Right lobe of liver (tissue), 6 donors: ENCODE data around the gene CEMP1. TPM values are rescaled to one million over a fixed set of nuclear protein-coding genes. Genes with fewer than 3 reads are reported as not detected.
"Not testable (repeated sequence)": the region's sequence is repeated elsewhere in the genome, so short reads cannot be mapped to it uniquely, and the experiment has no call there.

Source experiments
- ATAC-seq, 4 donors: fragments of 200-7000 bp; cut with Tn5 transposase; one replicate each; pipeline ENCODE4 v1.9.1; 2020; ENCODE audit warnings: mild to moderate bottlenecking in 4 of 4, moderate library complexity in 4 of 4
- DNase-seq, 3 donors: peaks; one replicate each; pipeline ENCODE4 v3.0.0-alpha.2; 2020
- H3K27ac ChIP-seq, 3 donors: fragments of 200-600 bp; one replicate each; pipeline ENCODE4 v1.8.0; 2022
- H3K27me3 ChIP-seq, 2 donors: fragments of 200-600 bp; one replicate each; pipeline ENCODE4 v1.8.0; 2022
- H3K36me3 ChIP-seq, 4 donors: fragments of 200-600 bp; sonication (generic) in 1 of 4; one replicate each; pipeline versions ENCODE4 v1.5.1 to v1.8.0; 2017 to 2022; ENCODE audit warnings: control low read depth in 1 of 4
- H3K4me1 ChIP-seq, 4 donors: fragments of 200-600 bp; sonication (generic) in 1 of 4; one replicate each; pipeline versions ENCODE4 v1.5.1 to v1.8.0; 2017 to 2022; ENCODE audit warnings: control low read depth in 1 of 4
- H3K4me3 ChIP-seq, 3 donors: fragments of 200-600 bp; one replicate each; pipeline ENCODE4 v1.8.0; 2022
- H3K9me3 ChIP-seq, 4 donors: fragments of 200-600 bp; sonication (generic) in 1 of 4; one replicate each; pipeline versions ENCODE4 v1.5.1 to v1.8.0; 2017 to 2022; ENCODE audit warnings: control low read depth in 1 of 4
- POLR2A ChIP-seq: fragments of 450-650 bp; IDR thresholded peaks from one replicate; pipeline ENCODE4 v1.6.1; 2017; ENCODE audit warnings: antibody characterized with exemption, mild to moderate bottlenecking
- WGBS: methylation state at CpG from one replicate; pipeline ENCODE4 v1.1.6; 2018; ENCODE audit warnings: low coverage, low lambda C conversion rate; ENCODE audit not compliant: insufficient coverage; ENCODE audit errors: missing lambda C conversion rate; 5-methylcytosine and 5-hydroxymethylcytosine counted together
- intact Hi-C, 2 donors: fragments of 100-400 bp; cut with DNase I; formaldehyde crosslinking; loops; one replicate each; pipeline versions ENCODE4 v1.11.2 to v1.14.1; 2022
- total RNA-seq, 6 experiments: library from RNA; depleted of rRNA in 2 of 6; stranded (reverse); fragments of >200 nt in 2 of 6; fragmentation: NEBNext Ultra II Directional in 3 of 6; extraction: Animal tissue kit (Norgen Biotek cat#: 25700) in 3 of 6; gene quantifications; one replicate each; pipeline versions ENCODE4 v1.1.0 to v1.2.4, GENCODE V29; 2016 to 2023
- TF ChIP-seq, protein P1 (sequence below), 4 donors: fragments of 200-600 bp in 3 of 4; fragments of 450-650 bp in 1 of 4; IDR thresholded peaks; one replicate each; pipeline versions ENCODE4 v1.5.1 to v1.8.0; 2016 to 2022; ENCODE audit warnings: antibody characterized with exemption in 4 of 4, mild to moderate bottlenecking in 2 of 4
- donor health status: DM: no; HTN: yes; CAD: no.
- donor health status: DM: no; HTN: no; CAD: no.
- donor health status: DM: no; HTN: no; CAD: no.
- donor health status: DM: no; HTN: yes; CAD: no.
- donor health status: DM: no; HTN: yes; CAD: no.

Gene CEMP1
- total RNA-seq, 6 experiments from 2014 or later = 0.22 to 0.29 TPM; not detected in 4

DNA sequence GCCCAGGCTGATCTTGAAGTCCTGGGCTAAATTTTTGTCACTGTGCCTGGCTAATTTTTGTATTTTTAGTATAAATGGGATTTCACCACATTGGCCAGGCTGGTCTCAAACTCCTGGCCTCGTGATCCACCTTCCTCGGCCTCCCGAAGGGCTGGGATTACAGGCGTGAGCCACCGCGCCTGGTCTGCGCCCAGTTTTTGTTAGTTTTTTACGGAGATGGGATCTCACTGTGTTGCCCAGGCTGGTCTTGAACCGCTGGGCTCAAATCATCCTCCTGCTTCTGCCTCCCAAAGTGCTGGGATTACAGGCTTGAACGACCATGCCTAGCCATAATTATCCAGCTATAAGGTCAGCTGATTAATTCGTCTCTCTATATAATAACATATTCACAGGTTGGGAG is 2.7 kb upstream of the CEMP1 start:
- TF ChIP-seq, protein P1, sequence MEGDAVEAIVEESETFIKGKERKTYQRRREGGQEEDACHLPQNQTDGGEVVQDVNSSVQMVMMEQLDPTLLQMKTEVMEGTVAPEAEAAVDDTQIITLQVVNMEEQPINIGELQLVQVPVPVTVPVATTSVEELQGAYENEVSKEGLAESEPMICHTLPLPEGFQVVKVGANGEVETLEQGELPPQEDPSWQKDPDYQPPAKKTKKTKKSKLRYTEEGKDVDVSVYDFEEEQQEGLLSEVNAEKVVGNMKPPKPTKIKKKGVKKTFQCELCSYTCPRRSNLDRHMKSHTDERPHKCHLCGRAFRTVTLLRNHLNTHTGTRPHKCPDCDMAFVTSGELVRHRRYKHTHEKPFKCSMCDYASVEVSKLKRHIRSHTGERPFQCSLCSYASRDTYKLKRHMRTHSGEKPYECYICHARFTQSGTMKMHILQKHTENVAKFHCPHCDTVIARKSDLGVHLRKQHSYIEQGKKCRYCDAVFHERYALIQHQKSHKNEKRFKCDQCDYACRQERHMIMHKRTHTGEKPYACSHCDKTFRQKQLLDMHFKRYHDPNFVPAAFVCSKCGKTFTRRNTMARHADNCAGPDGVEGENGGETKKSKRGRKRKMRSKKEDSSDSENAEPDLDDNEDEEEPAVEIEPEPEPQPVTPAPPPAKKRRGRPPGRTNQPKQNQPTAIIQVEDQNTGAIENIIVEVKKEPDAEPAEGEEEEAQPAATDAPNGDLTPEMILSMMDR (IDR thresholded peaks at IDR 0.05) = no peak
- no peak for TF ChIP-seq POLR2A
- intact Hi-C loops = no loop called here
- WGBS = 88% methylated on average over 6 of the region's 11 CpGs

DNA sequence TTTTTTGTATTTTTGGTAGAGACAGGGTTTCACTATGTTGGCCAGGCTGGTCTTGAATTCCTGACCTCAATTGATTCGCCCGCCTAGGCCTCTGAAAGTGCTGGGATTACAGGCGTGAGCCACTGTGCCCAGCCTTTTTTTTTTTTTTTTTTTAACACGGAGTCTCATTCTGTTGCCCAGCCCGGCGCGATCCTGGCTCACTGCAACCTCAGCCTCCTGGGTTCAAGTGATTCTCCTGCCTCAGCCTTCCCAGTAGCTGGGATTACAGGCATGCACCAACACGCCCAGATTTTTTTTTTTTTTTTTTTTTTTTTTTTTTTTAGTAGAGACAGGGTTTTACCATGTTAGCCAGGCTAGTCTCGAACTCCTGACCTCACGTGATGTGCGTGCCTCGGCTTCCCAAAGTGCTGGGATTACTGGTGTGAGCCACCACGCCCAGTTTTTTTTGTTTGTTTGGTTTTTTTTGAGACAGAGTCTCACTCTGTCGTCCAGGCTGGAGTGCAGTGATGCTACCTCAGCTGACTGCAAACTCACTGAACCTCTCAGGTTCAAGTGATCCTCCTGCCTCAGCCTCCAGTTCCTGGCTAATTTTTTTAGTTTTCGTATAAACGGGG is 2.0 kb upstream of the CEMP1 start:
- Histone ChIP-seq H3K4me3 (peak overlapping the region; percentile 40 to 61 (median 52)), H3K4me1 (peaks cover 0 to 14% (median 0%) of the 10 kb centered on the region in 4 donors), H3K27ac (peak overlapping the region; percentile 92 to 99 (median 93))
- ATAC-seq, H3K9me3 ChIP-seq, H3K36me3 ChIP-seq, H3K27me3 ChIP-seq, intact Hi-C loops: not testable (repeated sequence)
- DNase-seq = peak in 1 of 3 donors; percentile 45
- 3% methylated on average over 6 of the region's 16 CpGs for WGBS

More for the DNA sequence above, 2.7 kb upstream of the CEMP1 start:
- Histone ChIP-seq H3K9me3 (no peaks in the 10 kb centered on the region), H3K4me3 (no peak overlapping the region), H3K36me3 (peaks cover 0 to 3% (median 0%) of the 10 kb centered on the region in 4 donors), H3K4me1 (peaks cover 0 to 18% (median 2%) of the 10 kb centered on the region in 4 donors), H3K27me3 (no peaks in the 10 kb centered on the region), H3K27ac (no peak overlapping the region)
- DNase-seq (no peak), ATAC-seq (no peak)

DNA sequence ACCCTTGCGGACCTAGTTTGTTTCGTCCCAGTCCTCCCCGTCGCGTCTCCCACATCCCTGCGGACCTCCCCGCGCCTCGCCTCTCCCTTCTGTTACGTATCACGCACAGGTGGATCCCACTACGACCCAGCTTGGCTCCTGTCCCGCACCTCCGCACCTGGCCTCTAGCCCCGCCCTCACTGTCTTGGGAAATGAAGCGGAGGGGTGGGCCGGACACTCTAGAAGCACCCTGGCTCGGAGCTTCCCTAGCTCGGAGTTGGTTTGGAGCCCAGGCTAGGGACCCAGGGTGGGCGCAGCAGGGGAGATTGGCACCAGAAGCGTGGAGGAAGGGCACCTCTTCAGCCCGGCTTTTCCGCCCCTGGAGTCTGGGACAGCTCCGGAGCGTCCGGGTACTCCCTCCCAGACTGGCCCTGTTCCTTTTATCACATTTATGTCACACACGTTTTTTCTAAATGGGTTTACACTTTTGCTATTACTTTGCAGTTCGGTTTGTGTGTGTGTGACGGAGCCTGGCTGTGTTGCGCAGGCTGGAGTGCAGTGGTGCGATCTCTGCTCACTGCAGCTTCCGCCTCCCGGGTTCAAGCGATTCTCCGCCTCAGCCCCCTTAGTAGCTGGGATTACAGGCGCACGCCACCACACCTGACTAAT is 1.4 kb upstream of the CEMP1 start:
- intact Hi-C loops = no loop called here
- Histone ChIP-seq H3K4me3 (peak overlapping the region; percentile 40 to 61 (median 52)), H3K9me3 (no peaks in the 10 kb centered on the region), H3K4me1 (peaks cover 0 to 14% (median 0%) of the 10 kb centered on the region in 4 donors), H3K27me3 (no peaks in the 10 kb centered on the region), H3K36me3 (peaks cover 0 to 16% (median 4%) of the 10 kb centered on the region in 4 donors), H3K27ac (peak overlapping the region; percentile 92 to 99 (median 93))
- ATAC-seq (peak; percentile 42 to 64 (median 58)), DNase-seq (peak; percentile 78 to 91 (median 89))
- under 1% methylated on average over 28 of the region's 37 CpGs for WGBS
- TF ChIP-seq, protein P1 (IDR thresholded peaks at IDR 0.05) = no peak
- peak; percentile 61 for TF ChIP-seq POLR2A

DNA sequence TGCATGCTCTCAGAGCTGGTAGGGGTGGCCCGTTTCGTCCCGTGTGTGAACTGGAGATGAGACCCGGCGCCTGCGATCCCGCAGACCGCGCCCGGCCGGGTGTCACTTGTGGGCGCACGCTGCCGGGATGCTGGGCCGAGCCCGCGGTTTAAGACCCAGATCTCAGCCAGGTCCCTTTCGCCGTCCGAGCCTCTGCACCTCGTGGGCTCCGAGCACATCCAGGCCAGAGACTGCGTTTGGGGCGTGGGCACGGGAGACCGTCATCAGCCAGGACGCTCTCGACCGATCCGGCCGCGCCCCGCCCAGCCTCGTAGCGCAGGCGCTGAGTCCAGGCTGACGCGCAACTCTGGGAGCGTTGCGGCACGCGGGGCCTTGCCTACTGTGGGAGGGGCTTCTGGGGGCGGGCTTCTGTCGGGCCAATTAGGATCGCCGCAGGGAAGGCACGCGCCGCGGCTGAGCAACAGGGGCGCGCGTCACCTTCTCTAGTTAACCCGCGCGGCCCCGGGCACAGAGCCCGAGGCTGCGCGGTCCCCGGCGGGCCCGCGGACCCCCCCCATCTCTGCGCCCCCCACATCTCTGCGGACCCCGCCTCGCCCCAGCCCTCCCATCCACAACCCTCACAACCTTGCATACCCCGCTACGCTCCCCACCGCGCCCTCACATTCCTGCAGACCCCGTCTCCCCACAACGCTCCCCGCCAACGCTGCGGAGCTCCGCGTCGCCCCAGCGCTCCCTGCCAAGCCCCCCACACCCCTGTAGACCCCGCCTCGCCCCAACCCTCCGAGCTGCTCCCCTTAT is 687 bp upstream of the CEMP1 start:
- Histone ChIP-seq H3K4me1 (peaks cover 0 to 18% (median 3%) of the 10 kb centered on the region in 4 donors), H3K36me3 (peaks cover 0 to 16% (median 4%) of the 10 kb centered on the region in 4 donors), H3K9me3 (no peaks in the 10 kb centered on the region), H3K4me3 (peak overlapping the region; percentile 40 to 61 (median 52)), H3K27me3 (no peaks in the 10 kb centered on the region), H3K27ac (peak overlapping the region; percentile 92 to 99 (median 93))
- ATAC-seq (peak; percentile 89 to 94 (median 92)), DNase-seq (peak; percentile 99)
- intact Hi-C loops = no loop called here
- WGBS = 0% methylated on average over 24 of the region's 84 CpGs
- peak; percentile 55 for TF ChIP-seq POLR2A
- TF ChIP-seq, protein P1 (IDR thresholded peaks at IDR 0.05) = no peak
